Measurements from ENCODE around the gene GPX1.
A peak's percentile ranks its signal among the peaks of the same experiment; 100 is the strongest.

The GPX1 gene

GRCh38 chr3:49352890-49353421 lies 5.2 kb downstream of the GPX1 start:
- Histone ChIP-seq H3K4me2 (ENCODE audit: low read length) (no peak overlapping the region), H3K27ac (ENCODE audit: low read depth, low read length, poor library complexity, severe bottlenecking) (no peak overlapping the region), H3K9me2 (ENCODE audit: low read depth, low read length) (no peaks in the 10 kb centered on the region), H3K4me1 (ENCODE audit: insufficient read depth, low read length, severe bottlenecking) (peaks cover 29% of the 10 kb centered on the region), H3F3A (ENCODE audit: insufficient read depth, low read length) (no peaks in the 10 kb centered on the region), H3K4me3 (ENCODE audit: low read depth, low read length, poor library complexity, severe bottlenecking) (no peak overlapping the region), H3K79me2 (ENCODE audit: insufficient read depth, low read length) (no peaks in the 10 kb centered on the region), H4K20me1 (ENCODE audit: insufficient read depth, low read length) (no peaks in the 10 kb centered on the region), H2AFZ (ENCODE audit: low read length) (no peak overlapping the region), H3K27me3 (ENCODE audit: insufficient read depth, low read length) (no peaks in the 10 kb centered on the region), H3K36me3 (ENCODE audit: insufficient read depth, low read length) (peaks cover 13% of the 10 kb centered on the region; the same call in 1 of the 2 replicates), H3K9me3 (ENCODE audit: low read length) (no peaks in the 10 kb centered on the region), H3K9ac (ENCODE audit: low read length) (no peak overlapping the region)
- TF ChIP-seq CTCF (IDR thresholded peaks at IDR 0.05; ENCODE audit: low read length) (no peak), EZH2 (IDR thresholded peaks at IDR 0.05; ENCODE audit: borderline replicate concordance, low read length) (no peak)

- H3K9me2 ChIP-seq (ENCODE audit: low read depth, low read length), result no peaks in the 10 kb centered on the region
- H4K20me1 ChIP-seq (ENCODE audit: insufficient read depth, low read length), result no peaks in the 10 kb centered on the region
- H3K4me2 ChIP-seq (ENCODE audit: low read length), result no peak overlapping the region
- H3K36me3 ChIP-seq (ENCODE audit: insufficient read depth, low read length), result peaks cover 13% of the 10 kb centered on the region; the same call in 1 of the 2 replicates
- H3K9me3 ChIP-seq (ENCODE audit: low read length), result no peaks in the 10 kb centered on the region
- H2AFZ ChIP-seq (ENCODE audit: low read length), result no peak overlapping the region
- H3K79me2 ChIP-seq (ENCODE audit: insufficient read depth, low read length), result no peaks in the 10 kb centered on the region
- no peak overlapping the region; the same call in 1 of the 2 replicates for H3K9ac ChIP-seq (ENCODE audit: low read length)
- peaks cover 24% of the 10 kb centered on the region for H3K4me1 ChIP-seq (ENCODE audit: insufficient read depth, low read length, severe bottlenecking)
- no peak for TF ChIP-seq CTCF (IDR thresholded peaks at IDR 0.05; ENCODE audit: low read length)
- TF ChIP-seq EZH2 (IDR thresholded peaks at IDR 0.05; ENCODE audit: borderline replicate concordance, low read length), result no peak
- peak overlapping the region; percentile 63 for H3K27ac ChIP-seq (ENCODE audit: low read depth, low read length, poor library complexity, severe bottlenecking)
- no peaks in the 10 kb centered on the region for H3F3A ChIP-seq (ENCODE audit: insufficient read depth, low read length)
- H3K27me3 ChIP-seq (ENCODE audit: insufficient read depth, low read length), result no peaks in the 10 kb centered on the region
- H3K4me3 ChIP-seq (ENCODE audit: low read depth, low read length, poor library complexity, severe bottlenecking), result no peak overlapping the region
Observed at GRCh38 chr3:49352281-49352680, 5.9 kb downstream of the GPX1 start.

GRCh38 chr3:49351521-49352011 lies 6.6 kb downstream of the GPX1 start:
- Histone ChIP-seq H3F3A (ENCODE audit: insufficient read depth, low read length) (no peaks in the 10 kb centered on the region), H3K79me2 (ENCODE audit: insufficient read depth, low read length) (no peaks in the 10 kb centered on the region), H3K4me3 (ENCODE audit: low read depth, low read length, poor library complexity, severe bottlenecking) (no peak overlapping the region), H2AFZ (ENCODE audit: low read length) (no peak overlapping the region), H3K36me3 (ENCODE audit: insufficient read depth, low read length) (peaks cover 11% of the 10 kb centered on the region; the same call in 1 of the 2 replicates), H3K9me3 (ENCODE audit: low read length) (no peaks in the 10 kb centered on the region), H4K20me1 (ENCODE audit: insufficient read depth, low read length) (no peaks in the 10 kb centered on the region), H3K9ac (ENCODE audit: low read length) (peak overlapping the region; percentile 41; the same call in 1 of the 2 replicates), H3K4me1 (ENCODE audit: insufficient read depth, low read length, severe bottlenecking) (peaks cover 20% of the 10 kb centered on the region), H3K27me3 (ENCODE audit: insufficient read depth, low read length) (no peaks in the 10 kb centered on the region), H3K4me2 (ENCODE audit: low read length) (no peak overlapping the region), H3K27ac (ENCODE audit: low read depth, low read length, poor library complexity, severe bottlenecking) (peak overlapping the region; percentile 63), H3K9me2 (ENCODE audit: low read depth, low read length) (no peaks in the 10 kb centered on the region)
- TF ChIP-seq CTCF (IDR thresholded peaks at IDR 0.05; ENCODE audit: low read length) (no peak), EZH2 (IDR thresholded peaks at IDR 0.05; ENCODE audit: borderline replicate concordance, low read length) (no peak)

Data from OCI-LY1 (cell line).